ENCODE data around the gene HNRNPK.

The HNRNPK gene

GRCh38 chr9:83935276-83935935 is 44.6 kb downstream of the HNRNPK start:
- WGBS (ENCODE audit: insufficient coverage): 83% methylated on average over 1 of the region's 3 CpGs
- no peaks in the 10 kb centered on the region for H3K27me3 ChIP-seq (replicated peaks in 2 of 5; ENCODE audit: control insufficient read depth in 4 of 5, insufficient read depth in 5 of 5, low read length in 4 of 5)
- no peak overlapping the region for H3K4me3 ChIP-seq (ENCODE audit: control insufficient read depth in 1 of 7, extremely low read depth in 1 of 7, insufficient read depth in 4 of 7, low read depth in 2 of 7, low read length in 6 of 7)
- H3K27ac ChIP-seq (ENCODE audit: insufficient read depth in 1 of 2, low read depth in 1 of 2, low read length in 2 of 2, poor library complexity in 1 of 2, severe bottlenecking in 2 of 2): no peak overlapping the region
- peaks cover 7 to 36% (median 27%) of the 10 kb centered on the region in 4 experiments for H3K4me1 ChIP-seq (ENCODE audit: control extremely low read depth in 1 of 4, control insufficient read depth in 4 of 4, insufficient read depth in 4 of 4, low read length in 3 of 4)
- H3K9me3 ChIP-seq (ENCODE audit: control extremely low read depth in 1 of 5, control insufficient read depth in 4 of 5, insufficient read depth in 2 of 5, low read depth in 1 of 5, low read length in 4 of 5): no peaks in the 10 kb centered on the region
- peaks cover 0 to 7% (median 5%) of the 10 kb centered on the region in 4 experiments for H3K36me3 ChIP-seq (ENCODE audit: control insufficient read depth in 4 of 4, insufficient read depth in 4 of 4, low read length in 3 of 4)
- ChIA-PET POLR2A (no interaction called here), CTCF (interaction anchor here (0.9 to 3.1 kb wide), 8 partner anchors 9 to 380 kb away, joined by 3 to 23 read pairs (median 3); no protein-coding TSS in a partner anchor)
- DNase-seq: peak in 1 of 3 donors; percentile 23

DNA sequence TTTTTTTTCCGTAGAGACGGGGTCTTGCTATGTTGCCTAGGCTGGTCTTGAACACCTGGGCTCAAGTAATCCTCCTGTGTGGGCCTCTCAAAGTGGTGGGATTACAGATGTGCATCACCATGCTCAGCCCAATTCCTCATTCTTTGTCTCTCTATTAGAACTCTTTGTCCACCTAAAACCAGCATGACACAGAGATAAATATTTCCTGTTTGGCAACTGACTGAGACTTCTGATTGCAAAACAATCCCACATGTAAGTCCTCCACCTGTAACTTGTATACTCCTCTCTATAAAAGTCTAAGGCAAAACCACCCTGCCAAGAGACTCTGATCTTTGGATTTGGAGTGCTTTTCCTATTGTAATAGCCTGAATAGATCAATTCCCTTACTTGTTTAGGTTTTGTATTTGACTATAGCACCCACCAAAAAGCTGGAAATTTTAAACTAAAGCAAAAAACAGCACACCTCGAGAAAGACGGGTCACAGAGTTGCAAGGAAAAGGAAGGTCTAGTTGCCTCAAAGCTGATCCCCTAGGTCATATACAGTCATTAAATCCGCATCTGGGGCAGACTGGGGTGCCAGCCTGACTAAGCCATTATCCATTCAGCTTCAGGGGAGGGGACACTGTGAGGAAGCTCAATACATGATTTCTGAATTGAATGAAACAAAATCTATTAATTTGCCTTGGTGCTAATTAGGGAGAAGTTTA is 45.3 kb downstream of the HNRNPK start:
- peak in 2 of 3 donors; percentile 32 to 39 for DNase-seq
- Histone ChIP-seq H3K27me3 (replicated peaks in 2 of 5; ENCODE audit: control insufficient read depth in 4 of 5, insufficient read depth in 5 of 5, low read length in 4 of 5) (no peaks in the 10 kb centered on the region), H3K4me3 (ENCODE audit: control insufficient read depth in 1 of 7, extremely low read depth in 1 of 7, insufficient read depth in 4 of 7, low read depth in 2 of 7, low read length in 6 of 7) (no peak overlapping the region), H3K4me1 (ENCODE audit: control extremely low read depth in 1 of 4, control insufficient read depth in 4 of 4, insufficient read depth in 4 of 4, low read length in 3 of 4) (peaks cover 7 to 36% (median 27%) of the 10 kb centered on the region in 4 experiments), H3K27ac (ENCODE audit: insufficient read depth in 1 of 2, low read depth in 1 of 2, low read length in 2 of 2, poor library complexity in 1 of 2, severe bottlenecking in 2 of 2) (peak overlapping the region in 1 of 2 experiments; percentile 16), H3K36me3 (ENCODE audit: control insufficient read depth in 4 of 4, insufficient read depth in 4 of 4, low read length in 3 of 4) (peaks cover 0 to 7% (median 1%) of the 10 kb centered on the region in 4 experiments), H3K9me3 (ENCODE audit: control extremely low read depth in 1 of 5, control insufficient read depth in 4 of 5, insufficient read depth in 2 of 5, low read depth in 1 of 5, low read length in 4 of 5) (no peaks in the 10 kb centered on the region)
- POLR2A ChIA-PET: no interaction called here
- CTCF ChIA-PET: interaction anchor here (0.7 to 2.1 kb wide), 6 partner anchors 8 to 381 kb away, joined by 3 to 5 read pairs (median 3); no protein-coding TSS in a partner anchor
- 75% methylated on average over 2 of the region's 5 CpGs for WGBS (ENCODE audit: insufficient coverage)

- Histone ChIP-seq H3K4me1 (ENCODE audit: control extremely low read depth in 1 of 4, control insufficient read depth in 4 of 4, insufficient read depth in 4 of 4, low read length in 3 of 4) (peaks cover 7 to 36% (median 27%) of the 10 kb centered on the region in 4 experiments), H3K36me3 (ENCODE audit: control insufficient read depth in 4 of 4, insufficient read depth in 4 of 4, low read length in 3 of 4) (peaks cover 0 to 2% (median 0%) of the 10 kb centered on the region in 4 experiments), H3K4me3 (ENCODE audit: control insufficient read depth in 1 of 7, extremely low read depth in 1 of 7, insufficient read depth in 4 of 7, low read depth in 2 of 7, low read length in 6 of 7) (no peak overlapping the region), H3K9me3 (ENCODE audit: control extremely low read depth in 1 of 5, control insufficient read depth in 4 of 5, insufficient read depth in 2 of 5, low read depth in 1 of 5, low read length in 4 of 5) (no peaks in the 10 kb centered on the region), H3K27ac (ENCODE audit: insufficient read depth in 1 of 2, low read depth in 1 of 2, low read length in 2 of 2, poor library complexity in 1 of 2, severe bottlenecking in 2 of 2) (no peak overlapping the region), H3K27me3 (replicated peaks in 2 of 5; ENCODE audit: control insufficient read depth in 4 of 5, insufficient read depth in 5 of 5, low read length in 4 of 5) (no peaks in the 10 kb centered on the region)
- DNase-seq: no peak
- 100% methylated on average over 2 of the region's 3 CpGs for WGBS (ENCODE audit: insufficient coverage)
- ChIA-PET CTCF (interaction anchor here (0.7 kb wide), 1 partner anchor 240 kb away, joined by 3 read pairs; no protein-coding TSS in a partner anchor), POLR2A (no interaction called here)
Measured at GRCh38 chr9:83933790-83934189, 46.2 kb downstream of the HNRNPK start.

DNA sequence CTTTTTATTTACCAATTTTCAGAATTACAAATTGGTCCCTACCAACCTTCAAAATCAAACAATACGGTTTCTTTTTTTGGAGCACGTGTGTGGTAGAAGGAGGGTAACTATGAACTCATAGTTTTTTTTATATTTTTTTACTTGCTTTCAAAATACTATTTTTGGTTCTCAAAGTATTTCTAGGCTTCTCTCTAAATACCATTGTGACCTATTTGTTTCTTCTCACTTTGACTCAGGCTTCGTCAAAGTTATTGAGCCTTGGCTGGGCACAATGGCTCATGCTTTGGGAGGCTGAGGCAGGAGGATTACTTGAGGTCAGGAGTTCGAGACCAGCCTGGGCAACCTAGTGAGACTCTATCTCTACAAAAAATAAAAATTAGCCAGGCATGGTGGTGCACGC is 47.2 kb downstream of the HNRNPK start:
- Histone ChIP-seq H3K36me3 (ENCODE audit: control insufficient read depth in 4 of 4, insufficient read depth in 4 of 4, low read length in 3 of 4) (no peaks in the 10 kb centered on the region), H3K9me3 (ENCODE audit: control extremely low read depth in 1 of 5, control insufficient read depth in 4 of 5, insufficient read depth in 2 of 5, low read depth in 1 of 5, low read length in 4 of 5) (no peaks in the 10 kb centered on the region), H3K4me3 (ENCODE audit: control insufficient read depth in 1 of 7, extremely low read depth in 1 of 7, insufficient read depth in 4 of 7, low read depth in 2 of 7, low read length in 6 of 7) (no peak overlapping the region), H3K27me3 (replicated peaks in 2 of 5; ENCODE audit: control insufficient read depth in 4 of 5, insufficient read depth in 5 of 5, low read length in 4 of 5) (no peaks in the 10 kb centered on the region), H3K27ac (ENCODE audit: insufficient read depth in 1 of 2, low read depth in 1 of 2, low read length in 2 of 2, poor library complexity in 1 of 2, severe bottlenecking in 2 of 2) (no peak overlapping the region), H3K4me1 (ENCODE audit: control extremely low read depth in 1 of 4, control insufficient read depth in 4 of 4, insufficient read depth in 4 of 4, low read length in 3 of 4) (peaks cover 7 to 36% (median 27%) of the 10 kb centered on the region in 4 experiments)
- ChIA-PET POLR2A (no interaction called here), CTCF (interaction anchor here (0.7 to 1.4 kb wide), 4 partner anchors 312 to 463 kb away, joined by 3 to 4 read pairs (median 3); no protein-coding TSS in a partner anchor)
- DNase-seq: no peak
- 100% methylated on average over 1 of the region's 5 CpGs for WGBS (ENCODE audit: insufficient coverage)

- Histone ChIP-seq H3K4me3 (ENCODE audit: control insufficient read depth in 1 of 7, extremely low read depth in 1 of 7, insufficient read depth in 4 of 7, low read depth in 2 of 7, low read length in 6 of 7) (no peak overlapping the region), H3K36me3 (ENCODE audit: control insufficient read depth in 4 of 4, insufficient read depth in 4 of 4, low read length in 3 of 4) (no peaks in the 10 kb centered on the region), H3K4me1 (ENCODE audit: control extremely low read depth in 1 of 4, control insufficient read depth in 4 of 4, insufficient read depth in 4 of 4, low read length in 3 of 4) (peaks cover 7 to 30% (median 22%) of the 10 kb centered on the region in 4 experiments), H3K9me3 (ENCODE audit: control extremely low read depth in 1 of 5, control insufficient read depth in 4 of 5, insufficient read depth in 2 of 5, low read depth in 1 of 5, low read length in 4 of 5) (no peaks in the 10 kb centered on the region), H3K27ac (ENCODE audit: insufficient read depth in 1 of 2, low read depth in 1 of 2, low read length in 2 of 2, poor library complexity in 1 of 2, severe bottlenecking in 2 of 2) (no peak overlapping the region), H3K27me3 (replicated peaks in 2 of 5; ENCODE audit: control insufficient read depth in 4 of 5, insufficient read depth in 5 of 5, low read length in 4 of 5) (no peaks in the 10 kb centered on the region)
- no CpG with 5 or more reads among the region's 2 CpGs for WGBS (ENCODE audit: insufficient coverage)
- POLR2A ChIA-PET: no interaction called here
- CTCF ChIA-PET: interaction anchor here (1.0 to 1.4 kb wide), 2 partner anchors 329 to 463 kb away, joined by 3 to 4 read pairs; no protein-coding TSS in a partner anchor
- DNase-seq: peak in 2 of 3 donors; percentile 37 to 52
Measured at GRCh38 chr9:83932011-83932410, 48.0 kb downstream of the HNRNPK start.

GRCh38 chr9:83930881-83931280 is 49.1 kb downstream of the HNRNPK start:
- CTCF ChIA-PET: interaction anchor here (1.2 kb wide), 1 partner anchor 16 kb away, joined by 3 read pairs; no protein-coding TSS in a partner anchor
- peaks cover 7 to 30% (median 22%) of the 10 kb centered on the region in 4 experiments for H3K4me1 ChIP-seq (ENCODE audit: control extremely low read depth in 1 of 4, control insufficient read depth in 4 of 4, insufficient read depth in 4 of 4, low read length in 3 of 4)

GRCh38 chr9:83927591-83927990 is 52.4 kb downstream of the HNRNPK start:
- ChIA-PET CTCF (no interaction called here), POLR2A (no interaction called here)
- 80% methylated on average over 1 of the region's 1 CpG for WGBS (ENCODE audit: insufficient coverage)
- Histone ChIP-seq H3K27ac (ENCODE audit: insufficient read depth in 1 of 2, low read depth in 1 of 2, low read length in 2 of 2, poor library complexity in 1 of 2, severe bottlenecking in 2 of 2) (no peak overlapping the region), H3K4me3 (ENCODE audit: control insufficient read depth in 1 of 7, extremely low read depth in 1 of 7, insufficient read depth in 4 of 7, low read depth in 2 of 7, low read length in 6 of 7) (no peak overlapping the region), H3K36me3 (ENCODE audit: control insufficient read depth in 4 of 4, insufficient read depth in 4 of 4, low read length in 3 of 4) (no peaks in the 10 kb centered on the region), H3K27me3 (replicated peaks in 2 of 5; ENCODE audit: control insufficient read depth in 4 of 5, insufficient read depth in 5 of 5, low read length in 4 of 5) (no peaks in the 10 kb centered on the region), H3K9me3 (ENCODE audit: control extremely low read depth in 1 of 5, control insufficient read depth in 4 of 5, insufficient read depth in 2 of 5, low read depth in 1 of 5, low read length in 4 of 5) (no peaks in the 10 kb centered on the region), H3K4me1 (ENCODE audit: control extremely low read depth in 1 of 4, control insufficient read depth in 4 of 4, insufficient read depth in 4 of 4, low read length in 3 of 4) (peaks cover 2 to 15% (median 10%) of the 10 kb centered on the region in 4 experiments)
- no peak for DNase-seq

More at GRCh38 chr9:83930881-83931280, 49.1 kb downstream of the HNRNPK start:
- Histone ChIP-seq H3K36me3 (ENCODE audit: control insufficient read depth in 4 of 4, insufficient read depth in 4 of 4, low read length in 3 of 4) (no peaks in the 10 kb centered on the region), H3K4me3 (ENCODE audit: control insufficient read depth in 1 of 7, extremely low read depth in 1 of 7, insufficient read depth in 4 of 7, low read depth in 2 of 7, low read length in 6 of 7) (no peak overlapping the region), H3K27ac (ENCODE audit: insufficient read depth in 1 of 2, low read depth in 1 of 2, low read length in 2 of 2, poor library complexity in 1 of 2, severe bottlenecking in 2 of 2) (no peak overlapping the region), H3K9me3 (ENCODE audit: control extremely low read depth in 1 of 5, control insufficient read depth in 4 of 5, insufficient read depth in 2 of 5, low read depth in 1 of 5, low read length in 4 of 5) (no peaks in the 10 kb centered on the region), H3K27me3 (replicated peaks in 2 of 5; ENCODE audit: control insufficient read depth in 4 of 5, insufficient read depth in 5 of 5, low read length in 4 of 5) (no peaks in the 10 kb centered on the region)
- POLR2A ChIA-PET: no interaction called here
- DNase-seq: no peak
- 80% methylated on average over 3 of the region's 5 CpGs for WGBS (ENCODE audit: insufficient coverage)
